Measurements from ENCODE around the gene C1QTNF5.

DNA sequence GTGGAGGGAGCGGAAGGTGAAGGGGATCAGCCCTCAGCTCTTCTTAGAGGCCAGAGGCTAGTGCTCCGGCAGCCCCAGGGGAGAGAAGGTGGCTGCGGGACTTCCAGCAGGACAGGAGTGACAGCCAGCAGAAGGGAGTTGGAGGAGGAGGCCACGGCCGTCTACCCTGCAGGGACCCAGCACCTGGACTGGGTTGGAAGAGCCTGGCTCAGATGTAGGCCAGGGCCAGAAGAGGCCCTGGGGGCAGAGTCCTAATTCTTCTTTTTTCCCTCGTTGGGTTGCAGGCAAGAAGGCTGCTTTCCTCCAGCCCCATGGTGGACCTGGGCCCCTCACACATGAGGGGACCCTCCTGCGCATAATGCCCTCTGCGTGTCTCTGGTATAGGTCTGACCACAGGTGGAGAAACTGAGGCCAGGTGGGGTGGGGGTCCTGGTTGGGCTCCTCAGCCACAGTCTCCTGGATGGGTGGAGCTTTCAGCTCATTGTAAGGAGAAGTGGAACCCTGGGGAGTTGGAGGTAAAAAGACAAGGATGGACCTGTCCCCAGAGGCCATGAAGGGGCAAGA lies 21.5 kb downstream of the C1QTNF5 start:
- no peak for TF ChIP-seq BHLHE40 (IDR thresholded peaks at IDR 0.05; ENCODE audit: borderline replicate concordance)
- no peak for TF ChIP-seq SP1 (IDR thresholded peaks at IDR 0.05)
- TF ChIP-seq ELF4 (IDR thresholded peaks at IDR 0.05): no peak
- no peak for TF ChIP-seq ZNF384 (IDR thresholded peaks at IDR 0.05)
- no peak for TF ChIP-seq ARNT (IDR thresholded peaks at IDR 0.05)

All from HEK293T (cell line).